ENCODE data around the gene DPF1. TPM values are rescaled to one million over a fixed set of nuclear protein-coding genes. Genes with fewer than 3 reads are reported as not detected.

DPF1 gene
- total and polyA plus RNA-seq, 4 donors = not detected

- no peak for TF ChIP-seq CTCF (IDR thresholded peaks at IDR 0.05; ENCODE audit: low read depth, low read length, missing input control)
- TF ChIP-seq, protein P1, sequence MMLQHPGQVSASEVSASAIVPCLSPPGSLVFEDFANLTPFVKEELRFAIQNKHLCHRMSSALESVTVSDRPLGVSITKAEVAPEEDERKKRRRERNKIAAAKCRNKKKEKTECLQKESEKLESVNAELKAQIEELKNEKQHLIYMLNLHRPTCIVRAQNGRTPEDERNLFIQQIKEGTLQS (IDR thresholded peaks at IDR 0.05) = no peak
Measured at GRCh38 chr19:38183251-38183897, 40.6 kb downstream of the DPF1 start (continued).

GRCh38 chr19:38182536-38183210 is 41.3 kb downstream of the DPF1 start:
- no peak for DNase-seq (ENCODE audit: low spot score)
- Histone ChIP-seq H3K36me3 (ENCODE audit: control insufficient read depth in 4 of 4, insufficient read depth in 3 of 4, low read depth in 1 of 4, low read length in 3 of 4) (peaks cover 1 to 14% (median 8%) of the 10 kb centered on the region in 4 donors), H3K9ac (ENCODE audit: low read depth in 1 of 2, low read length in 2 of 2) (no peak overlapping the region), H3K9me3 (ENCODE audit: control insufficient read depth in 4 of 4, low read length in 3 of 4) (peaks cover 0 to 6% (median 2%) of the 10 kb centered on the region in 4 donors), H3K27me3 (ENCODE audit: control insufficient read depth in 4 of 4, insufficient read depth in 4 of 4, low read length in 3 of 4) (no peaks in the 10 kb centered on the region), H3K4me1 (ENCODE audit: control insufficient read depth in 4 of 4, insufficient read depth in 4 of 4, low read length in 3 of 4) (no peaks in the 10 kb centered on the region), H3K4me3 (ENCODE audit: low read depth in 1 of 3, low read length in 3 of 3) (no peak overlapping the region), H3K27ac (ENCODE audit: low read depth in 1 of 2, low read length in 2 of 2) (no peak overlapping the region)
- WGBS = 92% methylated on average over 21 of the region's 21 CpGs
- TF ChIP-seq JUND (IDR thresholded peaks at IDR 0.05) = no peak
- TF ChIP-seq, protein P1 (IDR thresholded peaks at IDR 0.05) = no peak
- TF ChIP-seq CTCF (IDR thresholded peaks at IDR 0.05; ENCODE audit: low read depth, low read length, missing input control) = no peak
- no peak for TF ChIP-seq FOXA2 (IDR thresholded peaks at IDR 0.05)
- TF ChIP-seq GABPA (IDR thresholded peaks at IDR 0.05 in 1 of 2, conservative IDR thresholded peaks at IDR 0.05 in 1 of 2) = no peak

DNA sequence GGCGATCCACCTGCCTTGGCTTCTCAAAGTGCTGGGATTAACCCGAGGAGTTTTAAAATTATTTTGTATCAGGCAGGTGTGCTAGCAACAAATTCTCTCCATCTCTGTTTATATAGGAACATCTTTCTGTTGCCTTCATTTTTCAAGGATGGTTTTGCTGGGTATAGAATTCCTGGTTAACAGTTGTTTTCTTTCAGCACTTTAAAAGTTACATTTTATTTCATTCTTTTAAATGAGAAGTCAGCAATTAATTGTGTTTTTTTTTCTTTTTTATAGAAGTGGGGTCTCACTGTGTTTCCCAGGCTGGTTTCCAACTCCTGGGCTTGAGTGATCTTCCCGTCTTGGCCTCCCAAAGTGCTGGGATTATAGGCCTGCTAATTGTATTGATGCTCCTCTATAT is 44.0 kb downstream of the DPF1 start:
- H3K4me3 ChIP-seq (ENCODE audit: low read depth in 1 of 3, low read length in 3 of 3) = no peak overlapping the region
- H3K27ac ChIP-seq (ENCODE audit: low read depth in 1 of 2, low read length in 2 of 2) = no peak overlapping the region
- no peak overlapping the region for H3K9ac ChIP-seq (ENCODE audit: low read depth in 1 of 2, low read length in 2 of 2)
- 98% methylated on average over 3 of the region's 3 CpGs for WGBS
- H3K36me3 ChIP-seq (ENCODE audit: control insufficient read depth in 4 of 4, insufficient read depth in 3 of 4, low read depth in 1 of 4, low read length in 3 of 4) = peaks cover 1 to 8% (median 7%) of the 10 kb centered on the region in 4 donors
- H3K27me3 ChIP-seq (ENCODE audit: control insufficient read depth in 4 of 4, insufficient read depth in 4 of 4, low read length in 3 of 4) = no peaks in the 10 kb centered on the region
- H3K9me3 ChIP-seq (ENCODE audit: control insufficient read depth in 4 of 4, low read length in 3 of 4) = peaks cover 0 to 6% (median 2%) of the 10 kb centered on the region in 4 donors
- no peak for DNase-seq (ENCODE audit: low spot score)
- no peaks in the 10 kb centered on the region for H3K4me1 ChIP-seq (ENCODE audit: control insufficient read depth in 4 of 4, insufficient read depth in 4 of 4, low read length in 3 of 4)
- TF ChIP-seq NR2F2 (IDR thresholded peaks at IDR 0.05) = no peak
- no peak for TF ChIP-seq HNF4G (IDR thresholded peaks at IDR 0.05)
- TF ChIP-seq RXRA (IDR thresholded peaks at IDR 0.05) = no peak
- no peak for TF ChIP-seq MAX (IDR thresholded peaks at IDR 0.05)
- TF ChIP-seq HNF4A (conservative IDR thresholded peaks at IDR 0.05) = no peak
- TF ChIP-seq, protein P1 (IDR thresholded peaks at IDR 0.05) = no peak
- no peak for TF ChIP-seq REST (IDR thresholded peaks at IDR 0.05)
- no peak for TF ChIP-seq TAF1 (conservative IDR thresholded peaks at IDR 0.05)
- TF ChIP-seq EGR1 (IDR thresholded peaks at IDR 0.05; ENCODE audit: low read depth in 2 of 2) = no peak
- no peak for TF ChIP-seq GABPA (IDR thresholded peaks at IDR 0.05 in 1 of 2, conservative IDR thresholded peaks at IDR 0.05 in 1 of 2)
- TF ChIP-seq FOXA1 (IDR thresholded peaks at IDR 0.05) = no peak
- TF ChIP-seq JUND (IDR thresholded peaks at IDR 0.05) = no peak
- no peak for TF ChIP-seq RAD21 (IDR thresholded peaks at IDR 0.05)
- TF ChIP-seq CTCF (IDR thresholded peaks at IDR 0.05; ENCODE audit: low read depth, low read length, missing input control) = no peak
- no peak for TF ChIP-seq SP1 (IDR thresholded peaks at IDR 0.05)
- no peak for TF ChIP-seq FOXA2 (IDR thresholded peaks at IDR 0.05)

Measured in liver (tissue), 9 donors.